Fibroblast of mammary gland (primary cell): ENCODE data around the gene FADS6.

ENCODE experiments used
- DNase-seq: peaks from one replicate; pipeline ENCODE4 v3.0.0-alpha.2; 2010; ENCODE audit warnings: low read depth
- H3K4me3 ChIP-seq: 2 replicates; pipeline ENCODE4 v1.5.1; 2011; ENCODE audit warnings: low read depth, mild to moderate bottlenecking, low read length, moderate library complexity; ENCODE audit not compliant: control insufficient read depth
- TF ChIP-seq, protein P1 (sequence below): conservative IDR thresholded peaks from 2 replicates; pipeline ENCODE4 v1.5.1; 2011; ENCODE audit warnings: low read depth, low read length, inconsistent platforms; ENCODE audit not compliant: control insufficient read depth, insufficient read depth

FADS6 gene

DNA sequence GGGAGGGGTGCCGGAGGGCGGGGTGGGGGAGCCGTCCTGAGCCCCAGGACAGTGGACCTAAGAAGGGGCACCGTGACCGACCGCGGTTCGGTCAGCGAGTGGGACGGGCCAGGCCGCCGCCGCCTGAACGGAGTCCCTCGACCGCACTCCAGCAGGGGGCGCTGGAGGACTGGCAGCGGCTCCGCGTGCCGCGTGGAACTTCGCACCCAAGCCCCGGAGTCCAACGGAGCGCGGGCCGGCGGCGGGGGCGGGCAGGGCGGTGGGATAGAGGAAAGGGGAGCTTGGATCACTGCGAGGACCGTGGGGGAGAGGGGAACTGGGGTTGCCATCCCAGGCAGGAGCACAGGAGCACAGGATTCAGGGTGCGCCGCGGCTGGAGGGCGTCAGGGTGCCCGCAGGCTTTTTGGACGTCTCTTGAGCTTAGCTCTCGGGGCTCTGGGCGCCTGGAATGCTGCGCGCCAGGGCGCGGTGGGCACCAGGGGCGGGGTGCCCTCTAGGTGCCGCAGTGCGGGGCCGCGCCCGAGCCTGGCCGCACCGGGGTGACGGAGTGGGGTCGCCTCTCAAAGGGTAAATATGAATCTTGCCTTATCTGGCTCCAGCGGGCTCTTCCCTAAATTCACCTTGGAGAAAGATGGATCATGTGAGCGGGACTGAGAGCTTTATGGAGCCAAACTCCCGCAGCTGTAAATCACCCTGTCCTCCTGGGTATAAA, 30.3 kb upstream of the FADS6 start:
- peak; percentile 35 for DNase-seq
- H3K4me3 ChIP-seq: no peak overlapping the region
- TF ChIP-seq, protein P1, sequence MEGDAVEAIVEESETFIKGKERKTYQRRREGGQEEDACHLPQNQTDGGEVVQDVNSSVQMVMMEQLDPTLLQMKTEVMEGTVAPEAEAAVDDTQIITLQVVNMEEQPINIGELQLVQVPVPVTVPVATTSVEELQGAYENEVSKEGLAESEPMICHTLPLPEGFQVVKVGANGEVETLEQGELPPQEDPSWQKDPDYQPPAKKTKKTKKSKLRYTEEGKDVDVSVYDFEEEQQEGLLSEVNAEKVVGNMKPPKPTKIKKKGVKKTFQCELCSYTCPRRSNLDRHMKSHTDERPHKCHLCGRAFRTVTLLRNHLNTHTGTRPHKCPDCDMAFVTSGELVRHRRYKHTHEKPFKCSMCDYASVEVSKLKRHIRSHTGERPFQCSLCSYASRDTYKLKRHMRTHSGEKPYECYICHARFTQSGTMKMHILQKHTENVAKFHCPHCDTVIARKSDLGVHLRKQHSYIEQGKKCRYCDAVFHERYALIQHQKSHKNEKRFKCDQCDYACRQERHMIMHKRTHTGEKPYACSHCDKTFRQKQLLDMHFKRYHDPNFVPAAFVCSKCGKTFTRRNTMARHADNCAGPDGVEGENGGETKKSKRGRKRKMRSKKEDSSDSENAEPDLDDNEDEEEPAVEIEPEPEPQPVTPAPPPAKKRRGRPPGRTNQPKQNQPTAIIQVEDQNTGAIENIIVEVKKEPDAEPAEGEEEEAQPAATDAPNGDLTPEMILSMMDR: peak; percentile 45

DNA sequence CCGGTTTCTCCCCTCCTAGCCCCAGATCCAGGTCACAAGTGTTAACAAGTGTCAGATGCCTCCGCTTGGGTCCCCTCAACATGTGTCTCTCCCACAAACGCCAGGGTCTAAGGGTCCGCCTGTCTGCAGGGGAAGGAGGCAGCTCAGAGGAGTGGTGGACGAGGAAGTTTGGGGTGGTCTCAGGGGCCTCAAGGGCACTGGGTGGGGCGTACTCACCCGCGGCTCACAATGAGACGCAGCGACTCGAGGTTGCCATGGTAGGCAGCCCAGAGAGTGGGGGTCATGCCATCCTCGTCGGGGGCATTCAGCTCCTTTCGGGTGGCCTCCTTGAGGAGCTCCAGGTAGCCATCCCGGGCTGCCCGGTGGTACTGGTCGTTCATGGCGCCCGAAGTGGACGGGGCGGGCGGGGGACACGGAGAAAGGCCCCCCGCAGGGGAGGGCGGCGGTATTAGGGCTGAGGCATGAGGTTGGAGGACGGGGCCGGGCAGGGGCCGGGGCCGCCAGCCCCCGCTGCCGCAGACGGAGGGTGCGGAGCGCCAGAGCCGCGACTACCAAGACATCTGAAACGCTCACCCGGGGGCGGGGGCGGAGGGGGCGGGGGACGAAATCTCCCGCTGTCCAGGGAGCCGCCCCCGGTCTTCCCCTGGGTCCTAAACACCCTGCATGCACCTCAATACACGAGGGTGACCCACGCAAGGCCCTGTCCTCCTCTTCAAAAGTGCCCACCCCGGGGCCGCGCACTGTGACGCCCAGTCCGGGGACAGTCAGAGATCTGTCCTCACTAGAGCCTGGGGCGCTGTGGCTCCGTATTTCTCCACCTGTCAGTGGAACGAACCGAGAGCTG, 29.5 kb upstream of the FADS6 start, which contains the start of gene USH1G:
TSS of gene USH1G (minus strand) at position 562 of the 844 bp plus-strand sequence. CDS start at position 380, 182 bp downstream.
- no peak within 1 kb of the TSS for H3K4me3 ChIP-seq
- TF ChIP-seq, protein P1: no peak
- DNase-seq: no peak

GRCh38 chr17:74922172-74922571, 28.7 kb upstream of the FADS6 start:
- no peak overlapping the region for H3K4me3 ChIP-seq
- TF ChIP-seq, protein P1: no peak

GRCh38 chr17:74921769-74922168, 28.3 kb upstream of the FADS6 start:
- no peak overlapping the region for H3K4me3 ChIP-seq
- DNase-seq: no peak
- TF ChIP-seq, protein P1: no peak

More at GRCh38 chr17:74922172-74922571, 28.7 kb upstream of the FADS6 start:
- DNase-seq: no peak

GRCh38 chr17:74921026-74921681, 27.7 kb upstream of the FADS6 start:
- no peak overlapping the region for H3K4me3 ChIP-seq
- TF ChIP-seq, protein P1: no peak
- DNase-seq: no peak

GRCh38 chr17:74920642-74921025, 27.2 kb upstream of the FADS6 start:
- H3K4me3 ChIP-seq: no peak overlapping the region
- TF ChIP-seq, protein P1: no peak
- no peak for DNase-seq
